Measurements from ENCODE around the gene KRTAP10-3.

KRTAP10-3 gene

GRCh38 chr21:44530221-44530902 is 28.2 kb downstream of the KRTAP10-3 start:
- POLR2A ChIA-PET (ENCODE audit: low non-redundant PET), result no interaction called here
- H3K27ac ChIP-seq, result no peak overlapping the region
- TF ChIP-seq CTCF (conservative IDR thresholded peaks at IDR 0.05; ENCODE audit: low read depth), result no peak
- CTCF ChIA-PET, result no interaction called here
- DNase-seq (ENCODE audit: low spot score), result no peak

- POLR2A ChIA-PET (ENCODE audit: low non-redundant PET), result no interaction called here
- no peak for DNase-seq (ENCODE audit: low spot score)
- no peak overlapping the region for H3K27ac ChIP-seq
- CTCF ChIA-PET, result no interaction called here
- no peak for TF ChIP-seq CTCF (conservative IDR thresholded peaks at IDR 0.05; ENCODE audit: low read depth)
Observed at GRCh38 chr21:44529503-44530125, 29.0 kb downstream of the KRTAP10-3 start.

GRCh38 chr21:44529011-44529421 is 29.6 kb downstream of the KRTAP10-3 start:
- no peak for DNase-seq (ENCODE audit: low spot score)
- no peak for TF ChIP-seq CTCF (conservative IDR thresholded peaks at IDR 0.05; ENCODE audit: low read depth)
- no peak overlapping the region for H3K27ac ChIP-seq
- ChIA-PET POLR2A (ENCODE audit: low non-redundant PET) (no interaction called here), CTCF (no interaction called here)

- POLR2A ChIA-PET (ENCODE audit: low non-redundant PET), result no interaction called here
- no peak for TF ChIP-seq CTCF (conservative IDR thresholded peaks at IDR 0.05; ENCODE audit: low read depth)
- CTCF ChIA-PET, result no interaction called here
- DNase-seq (ENCODE audit: low spot score), result no peak
- no peak overlapping the region for H3K27ac ChIP-seq
Observed at GRCh38 chr21:44528634-44528995, 30.0 kb downstream of the KRTAP10-3 start.

GRCh38 chr21:44527983-44528633 is 30.5 kb downstream of the KRTAP10-3 start:
- no peak overlapping the region for H3K27ac ChIP-seq
- DNase-seq (ENCODE audit: low spot score), result no peak
- TF ChIP-seq CTCF (conservative IDR thresholded peaks at IDR 0.05; ENCODE audit: low read depth), result no peak
- ChIA-PET CTCF (no interaction called here), POLR2A (ENCODE audit: low non-redundant PET) (no interaction called here)

GRCh38 chr21:44527156-44527982 is 31.2 kb downstream of the KRTAP10-3 start:
- H3K27ac ChIP-seq, result no peak overlapping the region

More at GRCh38 chr21:44527156-44527982, 31.2 kb downstream of the KRTAP10-3 start:
- no peak for DNase-seq (ENCODE audit: low spot score)
- no peak for TF ChIP-seq CTCF (conservative IDR thresholded peaks at IDR 0.05; ENCODE audit: low read depth)
- ChIA-PET CTCF (no interaction called here), POLR2A (ENCODE audit: low non-redundant PET) (no interaction called here)

All from RWPE1 (cell line).